Uterus (tissue), 4 donors: ENCODE measurements around the gene ZNF791. TPM values are rescaled to one million over a fixed set of nuclear protein-coding genes. Genes with fewer than 3 reads are reported as not detected.

ENCODE experiments used
- DNase-seq, 2 donors: peaks; one replicate each; pipeline ENCODE4 v3.0.0-alpha.2; 2019 to 2020
- H3K27ac ChIP-seq, 2 donors: fragments of 200-600 bp; sonication (generic); 1 replicate in 1 of 2; 2 replicates in 1 of 2; pipeline ENCODE4 v1.5.1; 2016 to 2018
- H3K27me3 ChIP-seq, 2 donors: fragments of 200-600 bp; sonication (generic); one replicate each; pipeline ENCODE4 v1.5.1; 2018 to 2019; ENCODE audit warnings: control low read depth in 1 of 2
- H3K36me3 ChIP-seq, 2 donors: fragments of 200-600 bp; sonication (generic); one replicate each; pipeline ENCODE4 v1.5.1; 2019; ENCODE audit warnings: control low read depth in 1 of 2
- H3K4me1 ChIP-seq, 2 donors: fragments of 200-600 bp; sonication (generic); one replicate each; pipeline ENCODE4 v1.5.1; 2018 to 2019; ENCODE audit warnings: control low read depth in 1 of 2
- H3K4me3 ChIP-seq, 2 donors: fragments of 200-600 bp; sonication (generic); 1 replicate in 1 of 2; 2 replicates in 1 of 2; pipeline ENCODE4 v1.5.1; 2018 to 2019; ENCODE audit warnings: mild to moderate bottlenecking in 1 of 2
- H3K9me3 ChIP-seq, 2 donors: fragments of 200-600 bp; sonication (generic); one replicate each; pipeline ENCODE4 v1.5.1; 2019; ENCODE audit warnings: control low read depth in 1 of 2
- CTCF ChIP-seq, 4 experiments: fragments of 200-600 bp in 2 of 4; fragments of 450-650 bp in 2 of 4; sonication (generic) in 2 of 4; IDR thresholded peaks; one replicate each; pipeline ENCODE4 v1.5.1; 2016 to 2019; ENCODE audit warnings: antibody characterized with exemption in 4 of 4, mild to moderate bottlenecking in 2 of 4, moderate library complexity in 1 of 4
- POLR2A ChIP-seq, 2 donors: fragments of 450-650 bp; IDR thresholded peaks; one replicate each; pipeline ENCODE4 v1.6.1; 2016; ENCODE audit warnings: antibody characterized with exemption in 2 of 2, mild to moderate bottlenecking in 1 of 2, moderate library complexity in 1 of 2
- intact Hi-C: fragments of 100-400 bp; cut with DNase I; formaldehyde crosslinking; loops from one replicate; pipeline ENCODE4 v1.15.1; 2023; ENCODE audit warnings: low total_unique reads
- total RNA-seq, 4 donors: library from RNA; depleted of rRNA in 3 of 4; stranded (reverse); fragments of >200 nt in 3 of 4; gene quantifications; one replicate each; pipeline versions ENCODE4 v1.1.0 to v1.2.4, GENCODE V29; 2014 to 2023
- donor health status: DM: yes; HTN: yes; CAD: no.

ZNF791 gene
- total RNA-seq, 4 donors from 2014 or later = 22.9 to 67.9 (median 37.1) TPM

GRCh38 chr19:12670159-12670928 is 59.6 kb downstream of the ZNF791 start:
- intact Hi-C loops = no loop called here
- H3K27me3 ChIP-seq = no peaks in the 10 kb centered on the region
- H3K4me3 ChIP-seq = peak overlapping the region; percentile 64 to 98
- TF ChIP-seq CTCF (IDR thresholded peaks at IDR 0.05) (no peak), POLR2A (IDR thresholded peaks at IDR 0.05) (no peak)
- DNase-seq = no peak
- H3K36me3 ChIP-seq = no peaks in the 10 kb centered on the region
- H3K4me1 ChIP-seq = peaks cover 11 to 14% of the 10 kb centered on the region in 2 donors
- no peaks in the 10 kb centered on the region for H3K9me3 ChIP-seq
- peak overlapping the region; percentile 95 to 99 for H3K27ac ChIP-seq

GRCh38 chr19:12672744-12673143 is 62.0 kb downstream of the ZNF791 start:
- intact Hi-C loops = no loop called here
- H3K27me3 ChIP-seq = no peaks in the 10 kb centered on the region
- peaks cover 7% of the 10 kb centered on the region in 2 donors for H3K4me1 ChIP-seq
- H3K36me3 ChIP-seq = no peaks in the 10 kb centered on the region
- no peak overlapping the region for H3K4me3 ChIP-seq
- H3K9me3 ChIP-seq = no peaks in the 10 kb centered on the region
- no peak for DNase-seq
- no peak overlapping the region for H3K27ac ChIP-seq
- TF ChIP-seq CTCF (IDR thresholded peaks at IDR 0.05) (no peak), POLR2A (IDR thresholded peaks at IDR 0.05) (no peak)

- H3K36me3 ChIP-seq = no peaks in the 10 kb centered on the region
- intact Hi-C loops = no loop called here
- no peak for DNase-seq
Observed at GRCh38 chr19:12675399-12675798, 64.7 kb downstream of the ZNF791 start.

GRCh38 chr19:12675940-12676339 is 65.2 kb downstream of the ZNF791 start:
- intact Hi-C loops = no loop called here
- H3K27ac ChIP-seq = no peak overlapping the region
- H3K36me3 ChIP-seq = no peaks in the 10 kb centered on the region
- TF ChIP-seq POLR2A (IDR thresholded peaks at IDR 0.05) (no peak), CTCF (IDR thresholded peaks at IDR 0.05) (no peak)
- H3K4me1 ChIP-seq = no peaks in the 10 kb centered on the region
- DNase-seq = no peak
- no peaks in the 10 kb centered on the region for H3K9me3 ChIP-seq
- H3K27me3 ChIP-seq = no peaks in the 10 kb centered on the region
- no peak overlapping the region for H3K4me3 ChIP-seq

More at GRCh38 chr19:12675399-12675798, 64.7 kb downstream of the ZNF791 start:
- TF ChIP-seq CTCF (IDR thresholded peaks at IDR 0.05) (no peak), POLR2A (IDR thresholded peaks at IDR 0.05) (no peak)
- Histone ChIP-seq H3K4me1 (peaks cover 3 to 4% of the 10 kb centered on the region in 2 donors), H3K9me3 (no peaks in the 10 kb centered on the region), H3K27ac (no peak overlapping the region), H3K4me3 (no peak overlapping the region), H3K27me3 (no peaks in the 10 kb centered on the region)

GRCh38 chr19:12676384-12676792 is 65.7 kb downstream of the ZNF791 start:
- TF ChIP-seq CTCF (IDR thresholded peaks at IDR 0.05) = peak; percentile 69 to 73 (median 72)
- no peak for TF ChIP-seq POLR2A (IDR thresholded peaks at IDR 0.05)
- no peak overlapping the region for H3K27ac ChIP-seq
- no peak overlapping the region for H3K4me3 ChIP-seq
- H3K9me3 ChIP-seq = no peaks in the 10 kb centered on the region
- DNase-seq = peak; percentile 74 to 78
- no peaks in the 10 kb centered on the region for H3K36me3 ChIP-seq
- H3K27me3 ChIP-seq = no peaks in the 10 kb centered on the region
- intact Hi-C loops = no loop called here
- no peaks in the 10 kb centered on the region for H3K4me1 ChIP-seq
